Transverse colon (tissue), 4 donors: ENCODE results near the gene RNF130. TPM values are rescaled to one million over a fixed set of nuclear protein-coding genes. Genes with fewer than 3 reads are reported as not detected.

Experiments
- DNase-seq: peaks from one replicate; pipeline ENCODE4 v3.0.0-alpha.2; 2019
- H3K27ac ChIP-seq, 4 donors: fragments of 200-600 bp; sonication (generic); 2 replicates each; pipeline ENCODE4 v1.5.1; 2016 to 2018; ENCODE audit warnings: inconsistent platforms in 4 of 4
- H3K27me3 ChIP-seq: fragments of 200-600 bp; sonication (generic); 2 replicates; pipeline ENCODE4 v1.5.1; 2017; ENCODE audit warnings: inconsistent platforms
- H3K36me3 ChIP-seq, 4 donors: fragments of 200-600 bp; sonication (generic); 2 replicates each; pipeline ENCODE4 v1.5.1; 2017 to 2019; ENCODE audit warnings: inconsistent platforms in 4 of 4
- H3K4me1 ChIP-seq, 4 donors: fragments of 200-600 bp; sonication (generic); 2 replicates each; pipeline ENCODE4 v1.5.1; 2017 to 2020; ENCODE audit warnings: inconsistent platforms in 4 of 4
- H3K4me3 ChIP-seq, 4 donors: fragments of 200-600 bp; sonication (generic); 1 replicate in 1 of 4; 2 replicates in 3 of 4; pipeline versions ENCODE4 v1.5.1 to v1.6.1; 2017 to 2019; ENCODE audit warnings: inconsistent platforms in 4 of 4
- H3K9me3 ChIP-seq, 2 donors: fragments of 200-600 bp; sonication (generic); 2 replicates each; pipeline ENCODE4 v1.5.1; 2017 to 2019; ENCODE audit warnings: inconsistent platforms in 2 of 2
- EP300 ChIP-seq: sonication (generic); formaldehyde crosslinking; IDR thresholded peaks from one replicate; pipeline ENCODE4 v1.6.1; 2017; ENCODE audit warnings: antibody characterized with exemption, low read depth
- POLR2A ChIP-seq: fragments of 450-650 bp; IDR thresholded peaks from one replicate; pipeline ENCODE4 v1.6.1; 2016; ENCODE audit warnings: antibody characterized with exemption, mild to moderate bottlenecking, moderate library complexity
- POLR2AphosphoS5 ChIP-seq, 3 donors: sonication (generic); formaldehyde crosslinking; IDR thresholded peaks; one replicate each; pipeline ENCODE4 v1.6.1; 2016; ENCODE audit warnings: antibody characterized with exemption in 3 of 3
- WGBS, 2 donors: methylation state at CpG; one replicate each; pipeline ENCODE4 v1.1.5; 2018; ENCODE audit warnings: low coverage in 1 of 2; 5-methylcytosine and 5-hydroxymethylcytosine counted together
- in situ Hi-C, 4 donors: fragments of 200-750 bp; cut with MboI; loops; one replicate each; pipeline versions ENCODE4 v1.15.0 to v1.15.1; 2017; ENCODE audit warnings: low sequenced_read_pairs in 3 of 4, low pct_ligation_motif_present in 1 of 4, low pct_unique_long_range_greater_than_20kb in 1 of 4
- intact Hi-C: fragments of 100-400 bp; cut with DNase I; formaldehyde crosslinking; loops from one replicate; pipeline ENCODE4 v1.15.1; 2023; ENCODE audit warnings: low total_unique reads
- total RNA-seq, 4 donors: library from RNA; depleted of rRNA; stranded (reverse); fragments of >200 nt; gene quantifications; one replicate each; pipeline ENCODE4 v1.1.0, GENCODE V29; 2016
- TF ChIP-seq, protein P1 (sequence below), 5 experiments: fragments of 200-600 bp in 3 of 5; fragments of 450-650 bp in 2 of 5; sonication (generic) in 3 of 5; IDR thresholded peaks; 1 replicate in 2 of 5; 2 replicates in 3 of 5; pipeline ENCODE4 v1.5.1; 2016 to 2017; ENCODE audit warnings: antibody characterized with exemption in 5 of 5, inconsistent platforms in 3 of 5, mild to moderate bottlenecking in 2 of 5, moderate library complexity in 1 of 5

RNF130 gene
- total RNA-seq, 4 donors from 2014 or later: 62.2 to 95.2 (median 70.3) TPM

DNA sequence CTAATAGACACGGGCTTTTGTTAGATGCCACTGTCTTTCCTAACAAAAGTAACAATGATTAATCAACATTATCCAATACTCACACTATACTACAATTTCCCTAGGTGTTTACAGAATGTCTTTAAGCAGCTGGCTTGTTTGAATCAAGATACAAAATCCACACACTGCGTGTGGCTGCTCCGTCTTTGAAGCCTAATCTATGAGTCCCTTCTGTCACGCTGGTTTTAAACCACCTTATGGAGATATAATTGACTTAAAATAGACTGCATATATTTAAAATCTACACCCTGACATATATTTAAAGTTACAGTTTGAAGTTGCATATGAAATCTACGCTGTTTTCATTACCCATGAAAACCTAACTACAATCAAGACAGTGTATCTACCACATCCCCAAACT is 89.9 kb downstream of the RNF130 start:
- no peak for TF ChIP-seq POLR2AphosphoS5 (IDR thresholded peaks at IDR 0.05)
- no peak for TF ChIP-seq EP300
- no peak for TF ChIP-seq POLR2A
- TF ChIP-seq, protein P1, sequence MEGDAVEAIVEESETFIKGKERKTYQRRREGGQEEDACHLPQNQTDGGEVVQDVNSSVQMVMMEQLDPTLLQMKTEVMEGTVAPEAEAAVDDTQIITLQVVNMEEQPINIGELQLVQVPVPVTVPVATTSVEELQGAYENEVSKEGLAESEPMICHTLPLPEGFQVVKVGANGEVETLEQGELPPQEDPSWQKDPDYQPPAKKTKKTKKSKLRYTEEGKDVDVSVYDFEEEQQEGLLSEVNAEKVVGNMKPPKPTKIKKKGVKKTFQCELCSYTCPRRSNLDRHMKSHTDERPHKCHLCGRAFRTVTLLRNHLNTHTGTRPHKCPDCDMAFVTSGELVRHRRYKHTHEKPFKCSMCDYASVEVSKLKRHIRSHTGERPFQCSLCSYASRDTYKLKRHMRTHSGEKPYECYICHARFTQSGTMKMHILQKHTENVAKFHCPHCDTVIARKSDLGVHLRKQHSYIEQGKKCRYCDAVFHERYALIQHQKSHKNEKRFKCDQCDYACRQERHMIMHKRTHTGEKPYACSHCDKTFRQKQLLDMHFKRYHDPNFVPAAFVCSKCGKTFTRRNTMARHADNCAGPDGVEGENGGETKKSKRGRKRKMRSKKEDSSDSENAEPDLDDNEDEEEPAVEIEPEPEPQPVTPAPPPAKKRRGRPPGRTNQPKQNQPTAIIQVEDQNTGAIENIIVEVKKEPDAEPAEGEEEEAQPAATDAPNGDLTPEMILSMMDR (IDR thresholded peaks at IDR 0.05): no peak
- H3K27me3 ChIP-seq: no peaks in the 10 kb centered on the region
- H3K9me3 ChIP-seq: no peaks in the 10 kb centered on the region
- peaks cover 0 to 10% (median 2%) of the 10 kb centered on the region in 4 donors for H3K36me3 ChIP-seq
- 72 to 85% methylated on average over 5 of the region's 5 CpGs for WGBS, 2 donors
- no peak overlapping the region for H3K4me3 ChIP-seq
- H3K4me1 ChIP-seq: no peaks in the 10 kb centered on the region
- in situ Hi-C loops: loop anchor here in 1 of 4 donors (25.0 kb wide), 1 partner anchor 106 kb away; no protein-coding TSS in a partner anchor
- no peak overlapping the region for H3K27ac ChIP-seq
- DNase-seq: no peak
- intact Hi-C loops: loop anchor here (10.0 kb wide), 1 partner anchor 113 kb away; no protein-coding TSS in a partner anchor

DNA sequence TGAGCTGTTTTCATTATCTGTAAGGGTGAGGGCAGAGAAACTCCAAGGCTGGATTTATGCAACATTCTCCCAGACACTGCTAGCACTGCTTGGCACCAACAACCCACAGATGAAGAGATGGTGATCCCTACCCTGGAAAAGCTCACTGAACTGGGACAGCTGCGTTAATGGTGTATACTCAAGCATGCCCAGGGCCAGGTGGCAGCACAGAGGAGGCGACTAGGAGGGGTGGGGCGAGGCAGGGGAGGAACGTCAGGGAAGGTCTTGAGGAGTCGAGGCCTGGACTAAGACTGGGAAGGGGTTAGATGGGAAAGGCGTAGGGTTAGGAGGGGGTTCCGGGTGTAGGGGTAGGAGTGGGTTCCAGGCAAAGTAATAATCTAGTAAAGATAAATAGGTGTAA is 90.8 kb downstream of the RNF130 start:
- Histone ChIP-seq H3K4me1 (no peaks in the 10 kb centered on the region), H3K27ac (no peak overlapping the region), H3K4me3 (no peak overlapping the region), H3K27me3 (no peaks in the 10 kb centered on the region), H3K9me3 (no peaks in the 10 kb centered on the region), H3K36me3 (peaks cover 0 to 10% (median 2%) of the 10 kb centered on the region in 4 donors)
- in situ Hi-C loops: loop anchor here in 1 of 4 donors (25.0 kb wide), 1 partner anchor 107 kb away; no protein-coding TSS in a partner anchor
- TF ChIP-seq, protein P1 (IDR thresholded peaks at IDR 0.05): no peak
- no peak for TF ChIP-seq POLR2A
- no peak for TF ChIP-seq EP300
- no peak for TF ChIP-seq POLR2AphosphoS5 (IDR thresholded peaks at IDR 0.05)
- 86 to 87% methylated on average over 5 to 7 of the region's 7 CpGs for WGBS, 2 donors
- DNase-seq: no peak
- intact Hi-C loops: loop anchor here (10.0 kb wide), 1 partner anchor 114 kb away; no protein-coding TSS in a partner anchor

DNA sequence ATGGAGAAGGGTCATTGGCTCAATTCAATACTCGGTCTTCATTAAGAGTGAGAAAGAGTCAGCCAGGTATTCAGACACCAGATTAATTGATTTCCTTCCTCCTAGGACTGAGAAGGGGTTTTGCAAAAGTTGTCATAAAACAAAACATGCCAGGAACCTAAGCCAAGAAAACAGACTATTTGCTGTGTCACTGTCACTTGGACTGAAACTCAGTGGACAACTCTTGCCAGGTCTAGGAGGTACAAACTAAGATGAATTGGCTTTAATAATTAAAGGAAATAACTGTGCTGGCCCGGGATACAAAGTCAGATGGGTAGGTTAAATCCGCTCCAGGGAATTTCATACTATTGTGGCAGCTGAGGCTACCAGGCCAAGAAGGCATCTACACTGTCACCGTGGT is 92.8 kb downstream of the RNF130 start:
- Histone ChIP-seq H3K9me3 (no peaks in the 10 kb centered on the region), H3K4me1 (no peaks in the 10 kb centered on the region), H3K36me3 (peaks cover 0 to 10% (median 2%) of the 10 kb centered on the region in 4 donors), H3K27me3 (no peaks in the 10 kb centered on the region), H3K4me3 (no peak overlapping the region), H3K27ac (no peak overlapping the region)
- WGBS, 2 donors: 88 to 93% methylated on average over 4 of the region's 4 CpGs
- in situ Hi-C loops (loop anchor here in 1 of 4 donors (25.0 kb wide), 1 partner anchor 109 kb away; no protein-coding TSS in a partner anchor), intact Hi-C loops (no loop called here)
- TF ChIP-seq, protein P1 (IDR thresholded peaks at IDR 0.05): no peak
- no peak for TF ChIP-seq EP300
- TF ChIP-seq POLR2AphosphoS5 (IDR thresholded peaks at IDR 0.05): no peak
- TF ChIP-seq POLR2A: no peak
- no peak for DNase-seq

DNA sequence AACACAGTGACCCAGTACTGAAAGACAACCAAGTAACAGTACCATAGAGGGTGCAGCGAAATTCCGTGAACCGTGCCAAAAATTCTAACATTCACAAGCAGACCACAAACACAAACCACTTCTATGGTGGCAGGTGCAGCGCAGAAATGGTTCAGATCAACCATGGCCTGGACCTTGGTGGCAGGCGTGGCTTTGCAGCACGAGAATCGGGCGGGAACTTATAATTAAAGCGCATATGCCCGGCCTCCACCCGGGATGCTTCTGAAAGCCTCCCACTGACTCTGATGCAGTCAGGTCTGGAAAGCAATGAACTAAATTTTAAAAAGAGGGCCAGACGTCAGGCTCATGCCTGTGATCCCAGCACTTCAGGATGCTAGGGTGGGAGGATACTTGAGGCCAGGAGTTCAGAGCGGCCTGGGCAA is 95.8 kb downstream of the RNF130 start:
- in situ Hi-C loops (loop anchor here in 1 of 4 donors (25.0 kb wide), 1 partner anchor 112 kb away; no protein-coding TSS in a partner anchor), intact Hi-C loops (no loop called here)
- no peaks in the 10 kb centered on the region for H3K27me3 ChIP-seq
- no peak for TF ChIP-seq POLR2A
- TF ChIP-seq POLR2AphosphoS5 (IDR thresholded peaks at IDR 0.05): no peak
- TF ChIP-seq, protein P1 (IDR thresholded peaks at IDR 0.05): no peak
- no peak for TF ChIP-seq EP300
- H3K4me3 ChIP-seq: no peak overlapping the region
- no peaks in the 10 kb centered on the region for H3K9me3 ChIP-seq
- H3K4me1 ChIP-seq: peaks cover 0 to 3% (median under 1%) of the 10 kb centered on the region in 4 donors
- H3K36me3 ChIP-seq: peaks cover 0 to 10% (median 2%) of the 10 kb centered on the region in 4 donors
- WGBS, 2 donors: 77 to 100% methylated on average over 1 to 13 of the region's 13 CpGs
- DNase-seq: no peak
- H3K27ac ChIP-seq: no peak overlapping the region
